Measurements from ENCODE around the gene TGFBR1. TPM values are rescaled to one million over a fixed set of nuclear protein-coding genes. Genes with fewer than 3 reads are reported as not detected.
"Not testable (repeated sequence)": the region's sequence is repeated elsewhere in the genome, so short reads cannot be mapped to it uniquely, and the experiment has no call there.

The TGFBR1 gene
- total RNA-seq, 1 donor from 2014 or later = 71.3 TPM

GRCh38 chr9:99178912-99179872, 74.3 kb downstream of the TGFBR1 start:
- ATAC-seq (no peak), DNase-seq (ENCODE audit: low spot score) (no peak)
- intact Hi-C loops (cut with DNase I) = no loop called here

GRCh38 chr9:99180199-99180598, 75.3 kb downstream of the TGFBR1 start:
- no peak for DNase-seq (ENCODE audit: low spot score)
- intact Hi-C loops (cut with DNase I) = no loop called here
- no peak for ATAC-seq

- no peak for DNase-seq (ENCODE audit: low spot score)
- intact Hi-C loops (cut with DNase I) = loop anchor here (1.0 kb wide), 1 partner anchor 44 kb away; no protein-coding TSS in a partner anchor
- ATAC-seq = no peak
Observed at GRCh38 chr9:99180662-99181061, 75.7 kb downstream of the TGFBR1 start.

GRCh38 chr9:99181206-99181605, 76.3 kb downstream of the TGFBR1 start:
- DNase-seq (ENCODE audit: low spot score) = no peak
- intact Hi-C loops (cut with DNase I) = loop anchor here (1.0 kb wide), 1 partner anchor 43 kb away; no protein-coding TSS in a partner anchor
- ATAC-seq = no peak

- DNase-seq (ENCODE audit: low spot score) (no peak), ATAC-seq (no peak)
- intact Hi-C loops (cut with DNase I) = loop anchor here (1.0 kb wide), 1 partner anchor 43 kb away; no protein-coding TSS in a partner anchor
Observed at GRCh38 chr9:99181621-99182020, 76.7 kb downstream of the TGFBR1 start.

GRCh38 chr9:99182356-99182755, 77.4 kb downstream of the TGFBR1 start:
- no peak for DNase-seq (ENCODE audit: low spot score)
- intact Hi-C loops (cut with DNase I) = no loop called here
- no peak for ATAC-seq

GRCh38 chr9:99183616-99184015, 78.7 kb downstream of the TGFBR1 start:
- no peak for ATAC-seq
- no peak for DNase-seq (ENCODE audit: low spot score)
- intact Hi-C loops (cut with DNase I) = no loop called here

GRCh38 chr9:99184110-99184474, 79.2 kb downstream of the TGFBR1 start:
- DNase-seq (ENCODE audit: low spot score) = peak; percentile 74
- intact Hi-C loops (cut with DNase I) = no loop called here
- ATAC-seq = peak; percentile 75

- peak; percentile 94 for ATAC-seq
- DNase-seq (ENCODE audit: low spot score) = peak; percentile 94
- intact Hi-C loops (cut with DNase I) = no loop called here
Observed at GRCh38 chr9:99184475-99185347, 79.8 kb downstream of the TGFBR1 start.

- intact Hi-C loops (cut with DNase I) = no loop called here
- DNase-seq (ENCODE audit: low spot score) (no peak), ATAC-seq (no peak)
Observed at GRCh38 chr9:99185348-99185632, 80.4 kb downstream of the TGFBR1 start.

- ATAC-seq (no peak), DNase-seq (ENCODE audit: low spot score) (no peak)
- intact Hi-C loops (cut with DNase I) = no loop called here
Observed at GRCh38 chr9:99185934-99186333, 81.0 kb downstream of the TGFBR1 start.

- DNase-seq (ENCODE audit: low spot score) = no peak
- ATAC-seq = no peak
- intact Hi-C loops (cut with DNase I) = no loop called here
Observed at GRCh38 chr9:99187311-99187710, 82.4 kb downstream of the TGFBR1 start.

GRCh38 chr9:99189186-99189585, 84.3 kb downstream of the TGFBR1 start:
- ATAC-seq (no peak), DNase-seq (ENCODE audit: low spot score) (no peak)
- intact Hi-C loops (cut with DNase I) = no loop called here

- ATAC-seq (no peak), DNase-seq (ENCODE audit: low spot score) (no peak)
- intact Hi-C loops (cut with DNase I) = no loop called here
Observed at GRCh38 chr9:99189887-99190596, 85.1 kb downstream of the TGFBR1 start.

- intact Hi-C loops (cut with DNase I) = no loop called here
- DNase-seq (ENCODE audit: low spot score) (no peak), ATAC-seq (no peak)
Observed at GRCh38 chr9:99190597-99191283, 85.8 kb downstream of the TGFBR1 start.

GRCh38 chr9:99192786-99193465, 88.0 kb downstream of the TGFBR1 start:
- intact Hi-C loops (cut with DNase I) = no loop called here
- ATAC-seq (peak; percentile 38), DNase-seq (ENCODE audit: low spot score) (no peak)

GRCh38 chr9:99193466-99193821, 88.5 kb downstream of the TGFBR1 start:
- intact Hi-C loops (cut with DNase I) = no loop called here
- DNase-seq (ENCODE audit: low spot score) = no peak
- no peak for ATAC-seq

GRCh38 chr9:99196484-99196883, 91.6 kb downstream of the TGFBR1 start:
- ATAC-seq; intact Hi-C loops (cut with DNase I); DNase-seq (ENCODE audit: low spot score): not testable (repeated sequence)

Data from sciatic nerve (tissue), 2 donors.